ENCODE measurements around the gene DPYSL4. TPM values are rescaled to one million over a fixed set of nuclear protein-coding genes. Genes with fewer than 3 reads are reported as not detected.

The DPYSL4 gene
- total RNA-seq (1 to 10 TPM in 1 of 4 donors, under 1 TPM in 3; 0.82 to 1.4 (median 0.85) TPM), polyA plus RNA-seq (under 1 TPM; 0.30 to 0.39 (median 0.36) TPM)
- long read RNA-seq, donor 1 = 0 reads
- long read RNA-seq, donor 2, partial matches to known transcripts = 0 of 2 reads
- long read RNA-seq, donor 2, other reads (novel, unspliced or antisense) = 1 of 2 reads

GRCh38 chr10:132186488-132187429 is at the start of gene DPYSL4:
Gene DPYSL4 (plus strand): TSS chr10:132186948. CDS start chr10:132187064, 116 bp downstream.
- ATAC-seq = peak; percentile 53 to 84 (median 69)
- peak within 1 kb of the TSS; percentile 57 for H3K4me3 ChIP-seq
- WGBS, 3 donors = 1 to 2% (median 1%) methylated on average over 31 to 108 of the region's 109 CpGs
- DNase-seq = no peak
- intact Hi-C loops (cut with DNase I) = no loop called here
- no peak within 1 kb of the TSS for H3K27ac ChIP-seq
- H3K36me3 ChIP-seq (ENCODE audit: insufficient read depth in 1 of 2, low read depth in 1 of 2) = no peaks in the 10 kb centered on the region
- peaks cover 0 to 74% (median 19%) of the 10 kb centered on the region in 3 donors for H3K27me3 ChIP-seq (ENCODE audit: insufficient read depth in 3 of 3, low read length in 2 of 3)
- H3K9me3 ChIP-seq = no peaks in the 10 kb centered on the region
- TF ChIP-seq CTCF (IDR thresholded peaks at IDR 0.05) = no peak
- H3K4me1 ChIP-seq = peaks cover 13% of the 10 kb centered on the region

GRCh38 chr10:132137111-132138072 is 49.4 kb upstream of the DPYSL4 start:
- Histone ChIP-seq H3K27ac (no peak overlapping the region), H3K36me3 (ENCODE audit: insufficient read depth in 1 of 2, low read depth in 1 of 2) (no peaks in the 10 kb centered on the region), H3K9me3 (no peaks in the 10 kb centered on the region), H3K4me1 (no peaks in the 10 kb centered on the region), H3K27me3 (ENCODE audit: insufficient read depth in 3 of 3, low read length in 2 of 3) (no peaks in the 10 kb centered on the region), H3K4me3 (no peak overlapping the region)
- DNase-seq = peak in 1 of 2 donors; percentile 44
- no peak for TF ChIP-seq CTCF (IDR thresholded peaks at IDR 0.05)
- 89 to 93% (median 93%) methylated on average over 40 of the region's 40 CpGs for WGBS, 3 donors
- intact Hi-C loops (cut with DNase I) = no loop called here
- no peak for ATAC-seq

- no peak overlapping the region for H3K27ac ChIP-seq
- no peak for TF ChIP-seq CTCF (IDR thresholded peaks at IDR 0.05)
- ATAC-seq = no peak
- no peaks in the 10 kb centered on the region for H3K27me3 ChIP-seq (ENCODE audit: insufficient read depth in 3 of 3, low read length in 2 of 3)
- H3K4me1 ChIP-seq = no peaks in the 10 kb centered on the region
- H3K4me3 ChIP-seq = no peak overlapping the region
- intact Hi-C loops (cut with DNase I) = no loop called here
- 95 to 96% (median 96%) methylated on average over 40 of the region's 40 CpGs for WGBS, 3 donors
- no peaks in the 10 kb centered on the region for H3K9me3 ChIP-seq
- DNase-seq = no peak
- no peaks in the 10 kb centered on the region for H3K36me3 ChIP-seq (ENCODE audit: insufficient read depth in 1 of 2, low read depth in 1 of 2)
Measured at GRCh38 chr10:132138133-132138532, 48.6 kb upstream of the DPYSL4 start.

- H3K4me1 ChIP-seq = no peaks in the 10 kb centered on the region
- ATAC-seq = no peak
- H3K36me3 ChIP-seq (ENCODE audit: insufficient read depth in 1 of 2, low read depth in 1 of 2) = no peaks in the 10 kb centered on the region
Measured at GRCh38 chr10:132138596-132138995, 48.2 kb upstream of the DPYSL4 start.

More at GRCh38 chr10:132138596-132138995, 48.2 kb upstream of the DPYSL4 start:
- intact Hi-C loops (cut with DNase I) = no loop called here
- no peak overlapping the region for H3K4me3 ChIP-seq
- WGBS, 3 donors = 83 to 89% (median 87%) methylated on average over 12 of the region's 12 CpGs
- H3K9me3 ChIP-seq = no peaks in the 10 kb centered on the region
- TF ChIP-seq CTCF (IDR thresholded peaks at IDR 0.05) = no peak
- DNase-seq = no peak
- H3K27ac ChIP-seq = no peak overlapping the region
- H3K27me3 ChIP-seq (ENCODE audit: insufficient read depth in 3 of 3, low read length in 2 of 3) = no peaks in the 10 kb centered on the region
